Fibroblast of skin of right biceps (primary cell): ENCODE data around the gene FBXO34.
A peak's percentile ranks its signal among the peaks of the same experiment; 100 is the strongest.

Source experiments
- DNase-seq: peaks from one replicate; pipeline ENCODE4 v3.0.0-alpha.2; 2013

The FBXO34 gene

GRCh38 chr14:55270832-55271571 lies at the start of gene FBXO34:
TSS of gene FBXO34 (plus strand) at chr14:55271421. CDS start at chr14:55350391, 78,970 bp downstream.
- peak; percentile 97 for DNase-seq

- no peak for DNase-seq
These were observed 49.3 kb upstream of the FBXO34 start for GRCh38 chr14:55221968-55222367.

- no peak for DNase-seq
These were observed 47.9 kb upstream of the FBXO34 start for GRCh38 chr14:55223364-55223763.

- DNase-seq, result no peak
These were observed 43.0 kb upstream of the FBXO34 start for GRCh38 chr14:55228261-55228660.

- DNase-seq, result no peak
These were observed 37.6 kb upstream of the FBXO34 start for GRCh38 chr14:55233591-55233990.

GRCh38 chr14:55238019-55238680 lies 33.1 kb upstream of the FBXO34 start:
- DNase-seq, result peak; percentile 12

- DNase-seq, result no peak
These were observed 31.9 kb upstream of the FBXO34 start for GRCh38 chr14:55239320-55239719.

GRCh38 chr14:55240526-55241178 lies 30.6 kb upstream of the FBXO34 start:
- DNase-seq, result peak; percentile 78

GRCh38 chr14:55241673-55242072 lies 29.5 kb upstream of the FBXO34 start:
- DNase-seq, result no peak

- no peak for DNase-seq
These were observed 27.8 kb upstream of the FBXO34 start for GRCh38 chr14:55243386-55243785.

GRCh38 chr14:55243813-55244212 lies 27.4 kb upstream of the FBXO34 start:
- DNase-seq, result no peak

GRCh38 chr14:55245657-55246268 lies 25.5 kb upstream of the FBXO34 start:
- peak; percentile 19 for DNase-seq

GRCh38 chr14:55248411-55248810 lies 22.8 kb upstream of the FBXO34 start:
- no peak for DNase-seq

GRCh38 chr14:55249423-55249822 lies 21.8 kb upstream of the FBXO34 start:
- no peak for DNase-seq

GRCh38 chr14:55253276-55253675 lies 17.9 kb upstream of the FBXO34 start:
- no peak for DNase-seq

GRCh38 chr14:55254581-55254980 lies 16.6 kb upstream of the FBXO34 start:
- DNase-seq, result peak; percentile 6

- no peak for DNase-seq
These were observed 15.2 kb upstream of the FBXO34 start for GRCh38 chr14:55255979-55256378.

GRCh38 chr14:55256586-55256985 lies 14.6 kb upstream of the FBXO34 start:
- DNase-seq, result no peak

- no peak for DNase-seq
These were observed 6.0 kb upstream of the FBXO34 start for GRCh38 chr14:55265197-55265596.

- DNase-seq, result peak; percentile 52
These were observed 3.4 kb upstream of the FBXO34 start for GRCh38 chr14:55267820-55268219.

- peak; percentile 79 for DNase-seq
These were observed 514 bp downstream of the FBXO34 start for GRCh38 chr14:55271572-55272298.

GRCh38 chr14:55272387-55272786 lies 1.2 kb downstream of the FBXO34 start:
- no peak for DNase-seq

GRCh38 chr14:55272922-55273321 lies 1.7 kb downstream of the FBXO34 start:
- no peak for DNase-seq
